Stomach (tissue), 4 donors: ENCODE data around the gene ZNF2.

Experiments used
- EP300 ChIP-seq: sonication (generic); formaldehyde crosslinking; IDR thresholded peaks from one replicate; pipeline ENCODE4 v1.6.1; 2017; ENCODE audit warnings: antibody characterized with exemption
- POLR2A ChIP-seq, 4 donors: fragments of 450-650 bp; IDR thresholded peaks; one replicate each; pipeline ENCODE4 v1.6.1; 2016; ENCODE audit warnings: antibody characterized with exemption in 4 of 4, control low read depth in 2 of 4, mild to moderate bottlenecking in 1 of 4, moderate library complexity in 1 of 4
- TF ChIP-seq, protein P1 (sequence below), 7 experiments: fragments of 450-650 bp in 4 of 7; fragments of 200-600 bp in 3 of 7; sonication (generic) in 3 of 7; IDR thresholded peaks; one replicate each; pipeline ENCODE4 v1.5.1; 2016 to 2019; ENCODE audit warnings: antibody characterized with exemption in 7 of 7, control low read depth in 2 of 7, mild to moderate bottlenecking in 1 of 7

DNA sequence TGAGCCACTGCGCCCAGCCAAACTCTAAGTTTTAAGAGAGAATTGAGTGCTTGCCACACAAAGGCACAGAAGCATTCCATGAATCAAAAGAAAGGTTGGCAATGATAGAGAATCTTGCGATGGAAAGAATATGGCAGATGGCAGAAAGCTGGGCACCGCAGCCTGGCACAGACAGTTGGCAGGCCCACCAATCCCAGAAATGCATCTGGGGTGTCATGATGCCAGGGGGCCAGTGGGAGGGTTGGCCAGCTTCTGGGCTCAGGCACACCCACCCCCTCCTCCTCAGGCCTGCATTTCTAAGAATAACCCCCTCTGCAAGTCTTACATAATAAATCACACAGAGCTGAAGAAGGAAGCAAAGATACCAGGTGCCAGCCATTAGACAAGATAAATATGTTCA, 19.6 kb downstream of the ZNF2 start:
- TF ChIP-seq, protein P1, sequence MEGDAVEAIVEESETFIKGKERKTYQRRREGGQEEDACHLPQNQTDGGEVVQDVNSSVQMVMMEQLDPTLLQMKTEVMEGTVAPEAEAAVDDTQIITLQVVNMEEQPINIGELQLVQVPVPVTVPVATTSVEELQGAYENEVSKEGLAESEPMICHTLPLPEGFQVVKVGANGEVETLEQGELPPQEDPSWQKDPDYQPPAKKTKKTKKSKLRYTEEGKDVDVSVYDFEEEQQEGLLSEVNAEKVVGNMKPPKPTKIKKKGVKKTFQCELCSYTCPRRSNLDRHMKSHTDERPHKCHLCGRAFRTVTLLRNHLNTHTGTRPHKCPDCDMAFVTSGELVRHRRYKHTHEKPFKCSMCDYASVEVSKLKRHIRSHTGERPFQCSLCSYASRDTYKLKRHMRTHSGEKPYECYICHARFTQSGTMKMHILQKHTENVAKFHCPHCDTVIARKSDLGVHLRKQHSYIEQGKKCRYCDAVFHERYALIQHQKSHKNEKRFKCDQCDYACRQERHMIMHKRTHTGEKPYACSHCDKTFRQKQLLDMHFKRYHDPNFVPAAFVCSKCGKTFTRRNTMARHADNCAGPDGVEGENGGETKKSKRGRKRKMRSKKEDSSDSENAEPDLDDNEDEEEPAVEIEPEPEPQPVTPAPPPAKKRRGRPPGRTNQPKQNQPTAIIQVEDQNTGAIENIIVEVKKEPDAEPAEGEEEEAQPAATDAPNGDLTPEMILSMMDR (IDR thresholded peaks at IDR 0.05), result no peak
- TF ChIP-seq POLR2A (IDR thresholded peaks at IDR 0.05) (no peak), EP300 (no peak)
